ENCODE data around the gene IL5.
A peak's percentile ranks its signal among the peaks of the same experiment; 100 is the strongest.
"Not testable (repeated sequence)": the region's sequence is repeated elsewhere in the genome, so short reads cannot be mapped to it uniquely, and the experiment has no call there.

Gene IL5

GRCh38 chr5:132557478-132558172, 14.3 kb upstream of the IL5 start:
- H3K36me3 ChIP-seq (ENCODE audit: control insufficient read depth in 2 of 2, insufficient read depth in 2 of 2, low read length in 2 of 2): peaks cover 2 to 9% of the 10 kb centered on the region in 2 donors
- peak overlapping the region; percentile 85 to 93 for H3K4me3 ChIP-seq (ENCODE audit: low read length in 2 of 2)
- H3K27me3 ChIP-seq (ENCODE audit: control insufficient read depth in 1 of 2, insufficient read depth in 2 of 2, low read length in 2 of 2): no peaks in the 10 kb centered on the region
- H3K4me1 ChIP-seq (ENCODE audit: control insufficient read depth, insufficient read depth, low read length): peaks cover 6% of the 10 kb centered on the region
- H3K9me3 ChIP-seq (ENCODE audit: control insufficient read depth in 2 of 2, low read length in 2 of 2): no peaks in the 10 kb centered on the region
- H3K27ac ChIP-seq (ENCODE audit: low read length): peak overlapping the region; percentile 76
- H3K9ac ChIP-seq (ENCODE audit: low read length in 2 of 2): peak overlapping the region; percentile 91 to 95

- Histone ChIP-seq H3K36me3 (ENCODE audit: control insufficient read depth in 2 of 2, insufficient read depth in 2 of 2, low read length in 2 of 2) (peaks cover 2 to 9% of the 10 kb centered on the region in 2 donors), H3K27me3 (ENCODE audit: control insufficient read depth in 1 of 2, insufficient read depth in 2 of 2, low read length in 2 of 2) (no peaks in the 10 kb centered on the region), H3K9ac (ENCODE audit: low read length in 2 of 2) (peak within 1 kb of the TSS; percentile 91 to 95), H3K4me1 (ENCODE audit: control insufficient read depth, insufficient read depth, low read length) (peaks cover 6% of the 10 kb centered on the region), H3K27ac (ENCODE audit: low read length) (peak within 1 kb of the TSS; percentile 76), H3K4me3 (ENCODE audit: low read length in 2 of 2) (peak within 1 kb of the TSS; percentile 85 to 93), H3K9me3 (ENCODE audit: control insufficient read depth in 2 of 2, low read length in 2 of 2) (no peaks in the 10 kb centered on the region)
Measured at GRCh38 chr5:132556763-132557477, 13.6 kb upstream of the IL5 start, which contains the start of gene RAD50. TSS of gene RAD50 (plus strand) at chr5:132556977. CDS start at chr5:132557325, 348 bp downstream.

GRCh38 chr5:132556153-132556762, 12.9 kb upstream of the IL5 start:
- peak overlapping the region; percentile 91 to 95 for H3K9ac ChIP-seq (ENCODE audit: low read length in 2 of 2)
- peak overlapping the region; percentile 76 for H3K27ac ChIP-seq (ENCODE audit: low read length)
- H3K4me1 ChIP-seq (ENCODE audit: control insufficient read depth, insufficient read depth, low read length): peaks cover 6% of the 10 kb centered on the region
- H3K4me3 ChIP-seq (ENCODE audit: low read length in 2 of 2): peak overlapping the region; percentile 85 to 93
- H3K9me3 ChIP-seq (ENCODE audit: control insufficient read depth in 2 of 2, low read length in 2 of 2): no peaks in the 10 kb centered on the region
- H3K36me3 ChIP-seq (ENCODE audit: control insufficient read depth in 2 of 2, insufficient read depth in 2 of 2, low read length in 2 of 2): peaks cover 0 to 4% of the 10 kb centered on the region in 2 donors
- no peaks in the 10 kb centered on the region for H3K27me3 ChIP-seq (ENCODE audit: control insufficient read depth in 1 of 2, insufficient read depth in 2 of 2, low read length in 2 of 2)

DNA sequence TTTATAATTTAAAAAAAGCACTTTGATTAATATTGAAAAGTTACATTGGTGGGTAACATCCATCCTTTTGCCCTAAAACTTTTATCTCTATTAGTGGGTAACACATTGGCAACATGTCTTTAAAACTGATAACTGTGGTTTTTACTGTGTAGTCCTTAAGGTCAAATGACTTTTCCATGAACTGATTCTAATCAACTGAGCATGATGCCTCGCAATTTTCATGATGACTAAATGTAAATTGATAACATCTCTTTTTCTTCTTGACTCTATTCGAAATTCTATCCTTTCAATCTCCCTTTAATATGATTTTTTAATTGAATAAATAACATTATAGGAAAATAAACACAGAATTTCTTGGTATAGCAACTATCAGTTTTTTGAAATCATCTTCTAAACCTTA, 6.3 kb upstream of the IL5 start:
- Histone ChIP-seq H3K4me3 (ENCODE audit: low read length in 2 of 2) (no peak overlapping the region), H3K9ac (ENCODE audit: low read length in 2 of 2) (no peak overlapping the region)

GRCh38 chr5:132548834-132549233, 5.5 kb upstream of the IL5 start:
- H3K9ac ChIP-seq (ENCODE audit: low read length in 2 of 2): not testable (repeated sequence)

More for the DNA sequence above, 6.3 kb upstream of the IL5 start:
- H3K9me3 ChIP-seq (ENCODE audit: control insufficient read depth in 2 of 2, low read length in 2 of 2): no peaks in the 10 kb centered on the region
- no peaks in the 10 kb centered on the region for H3K36me3 ChIP-seq (ENCODE audit: control insufficient read depth in 2 of 2, insufficient read depth in 2 of 2, low read length in 2 of 2)
- H3K4me1 ChIP-seq (ENCODE audit: control insufficient read depth, insufficient read depth, low read length): no peaks in the 10 kb centered on the region
- no peaks in the 10 kb centered on the region for H3K27me3 ChIP-seq (ENCODE audit: control insufficient read depth in 1 of 2, insufficient read depth in 2 of 2, low read length in 2 of 2)
- H3K27ac ChIP-seq (ENCODE audit: low read length): no peak overlapping the region

DNA sequence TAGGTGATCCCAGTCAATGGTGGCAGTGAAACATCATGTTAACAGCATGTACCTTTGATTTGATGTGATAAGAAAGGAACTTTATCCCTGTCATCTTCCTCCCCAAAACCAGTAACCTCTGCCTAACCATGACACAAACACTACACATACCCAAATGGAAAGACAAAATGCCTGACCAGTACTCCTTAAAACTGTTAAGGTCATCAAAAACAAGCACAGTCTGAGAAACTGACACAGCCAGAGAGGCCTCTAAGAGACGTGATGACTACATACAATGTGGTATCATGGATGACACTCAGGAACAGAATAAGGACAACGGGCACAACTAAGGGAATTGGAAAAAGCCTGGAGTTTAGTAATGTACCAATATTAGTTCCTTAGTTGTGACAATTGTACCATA, 3.9 kb upstream of the IL5 start:
- Histone ChIP-seq H3K27me3 (ENCODE audit: control insufficient read depth in 1 of 2, insufficient read depth in 2 of 2, low read length in 2 of 2) (no peaks in the 10 kb centered on the region), H3K4me1 (ENCODE audit: control insufficient read depth, insufficient read depth, low read length) (no peaks in the 10 kb centered on the region), H3K36me3 (ENCODE audit: control insufficient read depth in 2 of 2, insufficient read depth in 2 of 2, low read length in 2 of 2) (no peaks in the 10 kb centered on the region), H3K4me3 (ENCODE audit: low read length in 2 of 2) (no peak overlapping the region), H3K9ac (ENCODE audit: low read length in 2 of 2) (no peak overlapping the region), H3K9me3 (ENCODE audit: control insufficient read depth in 2 of 2, low read length in 2 of 2) (no peaks in the 10 kb centered on the region), H3K27ac (ENCODE audit: low read length) (no peak overlapping the region)

More at GRCh38 chr5:132548834-132549233, 5.5 kb upstream of the IL5 start:
- H3K9me3 ChIP-seq (ENCODE audit: control insufficient read depth in 2 of 2, low read length in 2 of 2); H3K4me1 ChIP-seq (ENCODE audit: control insufficient read depth, insufficient read depth, low read length); H3K4me3 ChIP-seq (ENCODE audit: low read length in 2 of 2); H3K27me3 ChIP-seq (ENCODE audit: control insufficient read depth in 1 of 2, insufficient read depth in 2 of 2, low read length in 2 of 2); H3K36me3 ChIP-seq (ENCODE audit: control insufficient read depth in 2 of 2, insufficient read depth in 2 of 2, low read length in 2 of 2); H3K27ac ChIP-seq (ENCODE audit: low read length): not testable (repeated sequence)

- Histone ChIP-seq H3K9me3 (ENCODE audit: control insufficient read depth in 2 of 2, low read length in 2 of 2) (no peaks in the 10 kb centered on the region), H3K4me3 (ENCODE audit: low read length in 2 of 2) (no peak overlapping the region), H3K4me1 (ENCODE audit: control insufficient read depth, insufficient read depth, low read length) (no peaks in the 10 kb centered on the region), H3K27ac (ENCODE audit: low read length) (no peak overlapping the region), H3K9ac (ENCODE audit: low read length in 2 of 2) (no peak overlapping the region), H3K36me3 (ENCODE audit: control insufficient read depth in 2 of 2, insufficient read depth in 2 of 2, low read length in 2 of 2) (no peaks in the 10 kb centered on the region), H3K27me3 (ENCODE audit: control insufficient read depth in 1 of 2, insufficient read depth in 2 of 2, low read length in 2 of 2) (no peaks in the 10 kb centered on the region)
Measured at GRCh38 chr5:132546108-132546507, 2.8 kb upstream of the IL5 start.

DNA sequence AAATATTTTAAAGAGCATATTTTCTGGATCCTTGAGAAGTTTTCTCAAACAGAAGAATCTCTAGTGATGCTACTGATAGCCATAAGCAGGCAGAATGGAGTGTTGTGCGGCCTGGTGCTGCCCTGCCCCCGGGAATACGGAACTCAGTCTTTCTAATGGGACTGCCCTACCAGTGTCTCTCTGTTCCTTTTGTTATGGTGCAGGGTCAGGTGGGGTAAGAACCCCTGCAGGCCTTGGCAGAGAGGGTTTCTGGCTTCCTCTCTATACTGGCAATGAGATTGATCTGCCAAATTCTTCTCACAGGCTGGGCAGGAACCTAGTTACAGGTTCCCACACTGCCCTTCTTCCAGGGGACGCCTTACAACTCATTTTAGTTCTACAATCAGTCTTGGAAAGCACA, 2.6 kb downstream of the IL5 start:
- Histone ChIP-seq H3K27ac (ENCODE audit: low read length) (no peak overlapping the region), H3K9ac (ENCODE audit: low read length in 2 of 2) (no peak overlapping the region), H3K4me3 (ENCODE audit: low read length in 2 of 2) (no peak overlapping the region), H3K9me3 (ENCODE audit: control insufficient read depth in 2 of 2, low read length in 2 of 2) (no peaks in the 10 kb centered on the region), H3K4me1 (ENCODE audit: control insufficient read depth, insufficient read depth, low read length) (no peaks in the 10 kb centered on the region), H3K36me3 (ENCODE audit: control insufficient read depth in 2 of 2, insufficient read depth in 2 of 2, low read length in 2 of 2) (no peaks in the 10 kb centered on the region), H3K27me3 (ENCODE audit: control insufficient read depth in 1 of 2, insufficient read depth in 2 of 2, low read length in 2 of 2) (no peaks in the 10 kb centered on the region)

DNA sequence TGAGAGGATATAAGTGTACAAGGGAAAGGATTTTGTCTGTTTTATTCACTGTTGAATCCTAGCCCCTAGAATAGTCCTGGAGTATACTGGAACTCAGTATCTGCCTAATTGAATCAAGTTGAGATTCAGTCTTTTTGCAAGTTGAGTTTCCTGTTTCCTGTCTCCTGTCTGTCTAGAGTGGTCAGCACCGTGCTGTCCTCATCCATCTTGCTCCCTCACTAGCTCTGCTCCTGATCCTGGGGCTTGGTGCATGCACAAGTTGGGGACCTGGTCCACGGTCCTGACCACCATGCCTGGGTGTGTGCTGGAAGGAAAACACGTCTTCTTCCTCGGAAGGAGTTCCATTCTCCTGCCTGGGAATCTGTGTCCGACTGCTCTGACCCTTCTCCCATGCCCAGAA, 3.2 kb downstream of the IL5 start:
- Histone ChIP-seq H3K4me3 (ENCODE audit: low read length in 2 of 2) (no peak overlapping the region), H3K36me3 (ENCODE audit: control insufficient read depth in 2 of 2, insufficient read depth in 2 of 2, low read length in 2 of 2) (no peaks in the 10 kb centered on the region), H3K9me3 (ENCODE audit: control insufficient read depth in 2 of 2, low read length in 2 of 2) (no peaks in the 10 kb centered on the region), H3K4me1 (ENCODE audit: control insufficient read depth, insufficient read depth, low read length) (no peaks in the 10 kb centered on the region), H3K27me3 (ENCODE audit: control insufficient read depth in 1 of 2, insufficient read depth in 2 of 2, low read length in 2 of 2) (no peaks in the 10 kb centered on the region), H3K9ac (ENCODE audit: low read length in 2 of 2) (no peak overlapping the region), H3K27ac (ENCODE audit: low read length) (no peak overlapping the region)

GRCh38 chr5:132539716-132540115, 3.6 kb downstream of the IL5 start:
- Histone ChIP-seq H3K9me3 (ENCODE audit: control insufficient read depth in 2 of 2, low read length in 2 of 2) (no peaks in the 10 kb centered on the region), H3K36me3 (ENCODE audit: control insufficient read depth in 2 of 2, insufficient read depth in 2 of 2, low read length in 2 of 2) (no peaks in the 10 kb centered on the region), H3K27me3 (ENCODE audit: control insufficient read depth in 1 of 2, insufficient read depth in 2 of 2, low read length in 2 of 2) (no peaks in the 10 kb centered on the region), H3K4me1 (ENCODE audit: control insufficient read depth, insufficient read depth, low read length) (no peaks in the 10 kb centered on the region), H3K27ac (ENCODE audit: low read length) (no peak overlapping the region), H3K4me3 (ENCODE audit: low read length in 2 of 2) (no peak overlapping the region), H3K9ac (ENCODE audit: low read length in 2 of 2) (no peak overlapping the region)

Measured in stomach smooth muscle (tissue), 2 donors.